ENCODE data around the gene RECQL.

Gene RECQL

DNA sequence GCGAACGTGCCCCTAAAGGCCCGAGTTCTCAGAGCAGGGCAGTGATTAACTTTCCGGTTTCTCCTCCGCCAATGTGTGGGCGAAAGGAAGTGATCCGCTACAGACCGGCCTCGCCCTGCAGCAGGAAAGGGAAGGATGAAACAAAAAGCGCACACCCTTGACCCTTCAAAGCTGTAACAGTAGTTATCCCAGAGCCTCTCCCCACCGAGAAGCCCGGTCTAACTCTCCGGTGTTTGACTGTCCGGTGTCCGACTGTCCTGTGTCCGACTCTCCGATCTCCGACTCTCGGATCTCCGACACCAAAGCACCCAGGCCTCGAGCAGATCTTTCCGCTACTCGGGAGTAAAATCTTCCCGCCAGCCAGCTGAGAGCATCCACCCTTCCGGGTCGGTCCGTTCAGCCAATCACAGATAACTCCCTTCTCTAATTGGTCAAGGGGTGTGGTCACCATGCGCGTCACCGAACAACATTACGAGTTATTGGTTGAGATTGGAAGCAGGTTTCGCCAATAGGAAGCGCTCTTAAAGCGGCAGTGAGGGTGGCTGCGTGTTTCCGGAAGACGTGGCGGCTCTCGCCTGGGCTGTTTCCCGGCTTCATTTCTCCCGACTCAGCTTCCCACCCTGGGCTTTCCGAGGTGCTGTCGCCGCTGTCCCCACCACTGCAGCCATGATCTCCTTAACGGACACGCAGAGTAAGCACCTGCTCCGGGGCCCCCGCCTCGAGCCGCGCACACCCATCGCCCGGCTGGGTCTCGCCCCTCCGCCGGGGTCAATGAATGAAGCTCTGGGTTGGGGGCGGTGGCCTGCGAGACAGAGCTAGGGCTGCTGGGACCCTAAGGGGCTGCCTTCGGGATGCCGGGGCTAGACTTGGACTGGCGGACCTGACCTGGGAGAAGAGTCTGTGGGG, at the start of gene RECQL, which contains the start of gene GOLT1B:
TSS of gene RECQL (minus strand) at position 378 of the 906 bp plus-strand sequence. CDS start 2,065 bp downstream, outside the sequence.
TSS of gene GOLT1B (plus strand) at position 532 of the 906 bp plus-strand sequence. CDS start at position 667, 135 bp downstream.
- DNase-seq (ENCODE audit: insufficient read length, low spot score) (peak; percentile 62), FAIRE-seq (peak; percentile 66)
- TF ChIP-seq, protein P1, sequence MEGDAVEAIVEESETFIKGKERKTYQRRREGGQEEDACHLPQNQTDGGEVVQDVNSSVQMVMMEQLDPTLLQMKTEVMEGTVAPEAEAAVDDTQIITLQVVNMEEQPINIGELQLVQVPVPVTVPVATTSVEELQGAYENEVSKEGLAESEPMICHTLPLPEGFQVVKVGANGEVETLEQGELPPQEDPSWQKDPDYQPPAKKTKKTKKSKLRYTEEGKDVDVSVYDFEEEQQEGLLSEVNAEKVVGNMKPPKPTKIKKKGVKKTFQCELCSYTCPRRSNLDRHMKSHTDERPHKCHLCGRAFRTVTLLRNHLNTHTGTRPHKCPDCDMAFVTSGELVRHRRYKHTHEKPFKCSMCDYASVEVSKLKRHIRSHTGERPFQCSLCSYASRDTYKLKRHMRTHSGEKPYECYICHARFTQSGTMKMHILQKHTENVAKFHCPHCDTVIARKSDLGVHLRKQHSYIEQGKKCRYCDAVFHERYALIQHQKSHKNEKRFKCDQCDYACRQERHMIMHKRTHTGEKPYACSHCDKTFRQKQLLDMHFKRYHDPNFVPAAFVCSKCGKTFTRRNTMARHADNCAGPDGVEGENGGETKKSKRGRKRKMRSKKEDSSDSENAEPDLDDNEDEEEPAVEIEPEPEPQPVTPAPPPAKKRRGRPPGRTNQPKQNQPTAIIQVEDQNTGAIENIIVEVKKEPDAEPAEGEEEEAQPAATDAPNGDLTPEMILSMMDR (IDR thresholded peaks at IDR 0.05; ENCODE audit: insufficient read depth, missing control alignments) = no peak

DNA sequence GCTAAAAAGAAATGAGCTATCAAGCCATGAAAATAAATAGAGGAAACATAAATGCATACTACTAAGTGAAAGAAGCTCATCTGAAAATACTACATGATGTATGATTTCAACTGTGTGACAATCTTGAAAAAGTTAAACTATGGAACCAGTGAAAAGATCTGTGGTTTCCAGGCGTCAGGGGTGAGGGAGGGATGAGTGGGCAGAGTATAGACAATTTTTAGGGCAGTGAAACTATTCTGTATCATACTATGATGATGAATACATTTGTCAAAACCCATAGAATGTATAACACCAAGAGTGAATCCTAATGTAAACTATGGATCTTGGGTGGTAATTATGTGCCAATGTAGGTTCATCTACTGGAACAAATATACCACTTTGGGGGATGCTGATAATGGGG, 46.0 kb upstream of the RECQL start:
- TF ChIP-seq, protein P1 (IDR thresholded peaks at IDR 0.05; ENCODE audit: insufficient read depth, missing control alignments) = no peak
- DNase-seq (ENCODE audit: insufficient read length, low spot score) = no peak
- no peak for FAIRE-seq

GRCh38 chr12:21546716-21547115, 45.3 kb upstream of the RECQL start:
- FAIRE-seq (no peak), DNase-seq (ENCODE audit: insufficient read length, low spot score) (no peak)
- TF ChIP-seq, protein P1 (IDR thresholded peaks at IDR 0.05; ENCODE audit: insufficient read depth, missing control alignments) = no peak

DNA sequence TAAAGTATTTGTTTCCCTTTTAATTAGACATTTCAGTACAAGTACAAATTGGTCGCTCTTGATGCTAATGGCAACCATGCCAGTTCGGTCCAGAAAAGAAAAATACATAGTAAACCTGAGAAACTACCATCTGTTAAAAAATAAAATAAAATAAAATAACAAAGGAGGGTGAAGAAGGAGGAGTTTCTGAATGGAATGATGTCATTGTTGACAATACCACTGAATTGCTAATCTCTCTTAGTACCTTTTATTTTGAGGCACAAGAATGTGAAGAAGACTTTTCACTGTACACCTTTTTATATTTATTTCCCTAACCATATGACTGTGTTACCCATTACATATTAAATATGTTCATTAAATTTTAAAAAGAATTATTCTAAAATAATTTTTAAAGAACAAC, 44.1 kb upstream of the RECQL start:
- FAIRE-seq (no peak), DNase-seq (ENCODE audit: insufficient read length, low spot score) (no peak)
- TF ChIP-seq, protein P1 (IDR thresholded peaks at IDR 0.05; ENCODE audit: insufficient read depth, missing control alignments) = no peak

DNA sequence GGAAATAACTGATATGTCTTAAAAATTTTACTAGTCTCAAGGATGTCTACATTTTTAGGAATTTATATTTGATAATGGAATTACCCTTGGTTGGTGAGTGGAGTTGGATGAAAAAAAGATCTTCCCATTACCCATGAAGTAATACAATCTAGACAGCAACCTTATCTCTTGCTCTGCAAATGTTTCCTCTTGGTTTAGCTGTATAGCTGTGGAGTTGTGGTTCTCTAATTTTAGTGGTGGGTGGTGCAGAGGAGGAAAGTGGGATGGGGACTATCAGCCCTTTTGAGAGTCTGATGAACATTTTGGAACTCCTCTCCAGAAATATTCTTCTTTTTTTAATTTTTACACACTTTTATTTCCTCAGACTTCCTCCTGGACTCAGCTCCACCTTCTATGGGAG, 41.7 kb upstream of the RECQL start:
- TF ChIP-seq, protein P1 (IDR thresholded peaks at IDR 0.05; ENCODE audit: insufficient read depth, missing control alignments) = no peak
- DNase-seq (ENCODE audit: insufficient read length, low spot score) (no peak), FAIRE-seq (no peak)

DNA sequence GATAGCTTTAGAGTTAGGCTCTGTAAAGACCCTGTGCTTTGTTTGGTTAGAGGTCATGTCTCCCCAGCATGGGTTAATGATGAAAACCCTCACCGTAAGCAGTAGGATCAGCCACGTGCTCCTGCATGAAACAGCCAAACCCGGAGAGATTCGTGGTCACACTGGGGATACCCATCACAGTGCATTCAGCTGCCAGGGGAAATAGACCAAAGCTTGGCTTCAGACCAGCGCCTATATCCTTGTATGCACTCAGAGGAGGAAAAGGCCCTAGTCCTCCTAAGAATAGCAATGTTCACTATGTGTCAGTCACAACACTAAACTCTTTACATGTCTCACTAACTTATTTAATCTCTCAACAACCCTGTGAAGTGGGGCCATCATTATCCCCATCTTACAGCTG, 41.0 kb upstream of the RECQL start:
- TF ChIP-seq, protein P1 (IDR thresholded peaks at IDR 0.05; ENCODE audit: insufficient read depth, missing control alignments) = no peak
- FAIRE-seq = no peak

GRCh38 chr12:21541773-21542172, 40.3 kb upstream of the RECQL start:
- TF ChIP-seq, protein P1 (IDR thresholded peaks at IDR 0.05; ENCODE audit: insufficient read depth, missing control alignments) = no peak
- FAIRE-seq (no peak), DNase-seq (ENCODE audit: insufficient read length, low spot score) (no peak)

More for the DNA sequence above, 41.0 kb upstream of the RECQL start:
- DNase-seq (ENCODE audit: insufficient read length, low spot score) = no peak

All from D721Med (cell line).